Measurements from ENCODE around the gene TUBB4B.

Gene TUBB4B

GRCh38 chr9:137227054-137227852 is 13.8 kb upstream of the TUBB4B start, which contains the start of gene RNF224 (continued):
- TF ChIP-seq ZXDB (tag by site-specific recombination; IDR thresholded peaks at IDR 0.05) (no peak), ZBTB7A (tag by site-specific recombination; IDR thresholded peaks at IDR 0.05; ENCODE audit: low read depth) (no peak), BCL11B (tag by site-specific recombination; IDR thresholded peaks at IDR 0.05; ENCODE audit: low read depth) (0 out of 2 replicates have a peak, but pooled peaks have one; percentile 73), ZNF629 (tag by site-specific recombination; IDR thresholded peaks at IDR 0.05) (no peak), WT1 (tag by site-specific recombination; IDR thresholded peaks at IDR 0.05) (0 out of 2 replicates have a peak, but pooled peaks have one; percentile 17), GLI4 (tag by site-specific recombination; IDR thresholded peaks at IDR 0.05) (no peak), ZNF23 (tag by site-specific recombination; IDR thresholded peaks at IDR 0.05; ENCODE audit: borderline replicate concordance) (no peak), ZNF280C (tag by site-specific recombination; IDR thresholded peaks at IDR 0.05) (no peak), SP7 (tag by site-specific recombination; IDR thresholded peaks at IDR 0.05) (peak; percentile 17; the same call in 1 of the 2 replicates), MZF1 (tag by site-specific recombination; IDR thresholded peaks at IDR 0.05; ENCODE audit: borderline replicate concordance) (no peak), KLF9 (tag by site-specific recombination; IDR thresholded peaks at IDR 0.05; ENCODE audit: low read depth) (no peak), ZNF747 (tag by site-specific recombination; IDR thresholded peaks at IDR 0.05) (no peak), ZNF792 (tag by site-specific recombination; IDR thresholded peaks at IDR 0.05) (no peak), ZNF302 (tag by site-specific recombination; IDR thresholded peaks at IDR 0.05; ENCODE audit: low read depth) (no peak), REST (tag by site-specific recombination; IDR thresholded peaks at IDR 0.05) (no peak), ZNF324 (tag by site-specific recombination; IDR thresholded peaks at IDR 0.05) (0 out of 2 replicates have a peak, but pooled peaks have one; percentile 18), ZFP41 (tag by site-specific recombination; IDR thresholded peaks at IDR 0.05; ENCODE audit: borderline replicate concordance) (no peak), ZNF658 (tag by site-specific recombination; IDR thresholded peaks at IDR 0.05) (no peak), ZNF76 (tag by site-specific recombination; IDR thresholded peaks at IDR 0.05; ENCODE audit: borderline replicate concordance, low read depth) (no peak)
- TF ChIP-seq, protein P1, sequence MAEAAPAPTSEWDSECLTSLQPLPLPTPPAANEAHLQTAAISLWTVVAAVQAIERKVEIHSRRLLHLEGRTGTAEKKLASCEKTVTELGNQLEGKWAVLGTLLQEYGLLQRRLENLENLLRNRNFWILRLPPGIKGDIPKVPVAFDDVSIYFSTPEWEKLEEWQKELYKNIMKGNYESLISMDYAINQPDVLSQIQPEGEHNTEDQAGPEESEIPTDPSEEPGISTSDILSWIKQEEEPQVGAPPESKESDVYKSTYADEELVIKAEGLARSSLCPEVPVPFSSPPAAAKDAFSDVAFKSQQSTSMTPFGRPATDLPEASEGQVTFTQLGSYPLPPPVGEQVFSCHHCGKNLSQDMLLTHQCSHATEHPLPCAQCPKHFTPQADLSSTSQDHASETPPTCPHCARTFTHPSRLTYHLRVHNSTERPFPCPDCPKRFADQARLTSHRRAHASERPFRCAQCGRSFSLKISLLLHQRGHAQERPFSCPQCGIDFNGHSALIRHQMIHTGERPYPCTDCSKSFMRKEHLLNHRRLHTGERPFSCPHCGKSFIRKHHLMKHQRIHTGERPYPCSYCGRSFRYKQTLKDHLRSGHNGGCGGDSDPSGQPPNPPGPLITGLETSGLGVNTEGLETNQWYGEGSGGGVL (tag by site-specific recombination; IDR thresholded peaks at IDR 0.05): 0 out of 2 replicates have a peak, but pooled peaks have one; percentile 30
- TF ChIP-seq, protein P2, sequence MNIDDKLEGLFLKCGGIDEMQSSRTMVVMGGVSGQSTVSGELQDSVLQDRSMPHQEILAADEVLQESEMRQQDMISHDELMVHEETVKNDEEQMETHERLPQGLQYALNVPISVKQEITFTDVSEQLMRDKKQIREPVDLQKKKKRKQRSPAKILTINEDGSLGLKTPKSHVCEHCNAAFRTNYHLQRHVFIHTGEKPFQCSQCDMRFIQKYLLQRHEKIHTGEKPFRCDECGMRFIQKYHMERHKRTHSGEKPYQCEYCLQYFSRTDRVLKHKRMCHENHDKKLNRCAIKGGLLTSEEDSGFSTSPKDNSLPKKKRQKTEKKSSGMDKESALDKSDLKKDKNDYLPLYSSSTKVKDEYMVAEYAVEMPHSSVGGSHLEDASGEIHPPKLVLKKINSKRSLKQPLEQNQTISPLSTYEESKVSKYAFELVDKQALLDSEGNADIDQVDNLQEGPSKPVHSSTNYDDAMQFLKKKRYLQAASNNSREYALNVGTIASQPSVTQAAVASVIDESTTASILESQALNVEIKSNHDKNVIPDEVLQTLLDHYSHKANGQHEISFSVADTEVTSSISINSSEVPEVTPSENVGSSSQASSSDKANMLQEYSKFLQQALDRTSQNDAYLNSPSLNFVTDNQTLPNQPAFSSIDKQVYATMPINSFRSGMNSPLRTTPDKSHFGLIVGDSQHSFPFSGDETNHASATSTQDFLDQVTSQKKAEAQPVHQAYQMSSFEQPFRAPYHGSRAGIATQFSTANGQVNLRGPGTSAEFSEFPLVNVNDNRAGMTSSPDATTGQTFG (tag by site-specific recombination; IDR thresholded peaks at IDR 0.05; ENCODE audit: borderline replicate concordance): no peak
- TF ChIP-seq, protein P3, sequence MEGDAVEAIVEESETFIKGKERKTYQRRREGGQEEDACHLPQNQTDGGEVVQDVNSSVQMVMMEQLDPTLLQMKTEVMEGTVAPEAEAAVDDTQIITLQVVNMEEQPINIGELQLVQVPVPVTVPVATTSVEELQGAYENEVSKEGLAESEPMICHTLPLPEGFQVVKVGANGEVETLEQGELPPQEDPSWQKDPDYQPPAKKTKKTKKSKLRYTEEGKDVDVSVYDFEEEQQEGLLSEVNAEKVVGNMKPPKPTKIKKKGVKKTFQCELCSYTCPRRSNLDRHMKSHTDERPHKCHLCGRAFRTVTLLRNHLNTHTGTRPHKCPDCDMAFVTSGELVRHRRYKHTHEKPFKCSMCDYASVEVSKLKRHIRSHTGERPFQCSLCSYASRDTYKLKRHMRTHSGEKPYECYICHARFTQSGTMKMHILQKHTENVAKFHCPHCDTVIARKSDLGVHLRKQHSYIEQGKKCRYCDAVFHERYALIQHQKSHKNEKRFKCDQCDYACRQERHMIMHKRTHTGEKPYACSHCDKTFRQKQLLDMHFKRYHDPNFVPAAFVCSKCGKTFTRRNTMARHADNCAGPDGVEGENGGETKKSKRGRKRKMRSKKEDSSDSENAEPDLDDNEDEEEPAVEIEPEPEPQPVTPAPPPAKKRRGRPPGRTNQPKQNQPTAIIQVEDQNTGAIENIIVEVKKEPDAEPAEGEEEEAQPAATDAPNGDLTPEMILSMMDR (tag by site-specific recombination; IDR thresholded peaks at IDR 0.05): peak; percentile 93
- TF ChIP-seq, protein P4, sequence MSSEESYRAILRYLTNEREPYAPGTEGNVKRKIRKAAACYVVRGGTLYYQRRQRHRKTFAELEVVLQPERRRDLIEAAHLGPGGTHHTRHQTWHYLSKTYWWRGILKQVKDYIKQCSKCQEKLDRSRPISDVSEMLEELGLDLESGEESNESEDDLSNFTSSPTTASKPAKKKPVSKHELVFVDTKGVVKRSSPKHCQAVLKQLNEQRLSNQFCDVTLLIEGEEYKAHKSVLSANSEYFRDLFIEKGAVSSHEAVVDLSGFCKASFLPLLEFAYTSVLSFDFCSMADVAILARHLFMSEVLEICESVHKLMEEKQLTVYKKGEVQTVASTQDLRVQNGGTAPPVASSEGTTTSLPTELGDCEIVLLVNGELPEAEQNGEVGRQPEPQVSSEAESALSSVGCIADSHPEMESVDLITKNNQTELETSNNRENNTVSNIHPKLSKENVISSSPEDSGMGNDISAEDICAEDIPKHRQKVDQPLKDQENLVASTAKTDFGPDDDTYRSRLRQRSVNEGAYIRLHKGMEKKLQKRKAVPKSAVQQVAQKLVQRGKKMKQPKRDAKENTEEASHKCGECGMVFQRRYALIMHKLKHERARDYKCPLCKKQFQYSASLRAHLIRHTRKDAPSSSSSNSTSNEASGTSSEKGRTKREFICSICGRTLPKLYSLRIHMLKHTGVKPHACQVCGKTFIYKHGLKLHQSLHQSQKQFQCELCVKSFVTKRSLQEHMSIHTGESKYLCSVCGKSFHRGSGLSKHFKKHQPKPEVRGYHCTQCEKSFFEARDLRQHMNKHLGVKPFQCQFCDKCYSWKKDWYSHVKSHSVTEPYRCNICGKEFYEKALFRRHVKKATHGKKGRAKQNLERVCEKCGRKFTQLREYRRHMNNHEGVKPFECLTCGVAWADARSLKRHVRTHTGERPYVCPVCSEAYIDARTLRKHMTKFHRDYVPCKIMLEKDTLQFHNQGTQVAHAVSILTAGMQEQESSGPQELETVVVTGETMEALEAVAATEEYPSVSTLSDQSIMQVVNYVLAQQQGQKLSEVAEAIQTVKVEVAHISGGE (tag by site-specific recombination; conservative IDR thresholded peaks at IDR 0.05; ENCODE audit: low read depth): no peak

All from HEK293 (cell line).